Stomach (tissue), 9 donors: Measurements from ENCODE around the gene GRXCR1. TPM values are rescaled to one million over a fixed set of nuclear protein-coding genes. Genes with fewer than 3 reads are reported as not detected.

Experiments
- DNase-seq, 2 donors: peaks; one replicate each; pipeline versions ENCODE4 v3.0.0 to v3.0.0-alpha.2; 2013 to 2019
- H3K27ac ChIP-seq, 5 donors: fragments of 200-600 bp in 4 of 5; sonication (generic) in 4 of 5; one replicate each; pipeline ENCODE4 v1.5.1; 2013 to 2019; ENCODE audit warnings: mild to moderate bottlenecking in 1 of 5, moderate library complexity in 1 of 5
- H3K27me3 ChIP-seq, 3 donors: fragments of 200-600 bp; sonication (generic); one replicate each; pipeline ENCODE4 v1.5.1; 2017 to 2019; ENCODE audit warnings: mixed run types in 1 of 3
- H3K36me3 ChIP-seq, 4 donors: fragments of 200-600 bp; sonication (generic); 1 replicate in 3 of 4; 2 replicates in 1 of 4; pipeline ENCODE4 v1.5.1; 2016 to 2019
- H3K4me1 ChIP-seq, 4 donors: fragments of 200-600 bp; sonication (generic); one replicate each; pipeline ENCODE4 v1.5.1; 2016 to 2019
- H3K4me3 ChIP-seq, 4 donors: fragments of 200-600 bp; sonication (generic) in 3 of 4; one replicate each; pipeline ENCODE4 v1.5.1; 2016 to 2019; ENCODE audit warnings: mild to moderate bottlenecking in 1 of 4
- H3K9me3 ChIP-seq, 4 donors: fragments of 200-600 bp; sonication (generic); one replicate each; pipeline ENCODE4 v1.5.1; 2016 to 2019
- EP300 ChIP-seq: sonication (generic); formaldehyde crosslinking; IDR thresholded peaks from one replicate; pipeline ENCODE4 v1.6.1; 2017; ENCODE audit warnings: antibody characterized with exemption
- POLR2A ChIP-seq, 4 donors: fragments of 450-650 bp; IDR thresholded peaks; one replicate each; pipeline ENCODE4 v1.6.1; 2016; ENCODE audit warnings: antibody characterized with exemption in 4 of 4, control low read depth in 2 of 4, mild to moderate bottlenecking in 1 of 4, moderate library complexity in 1 of 4
- POLR2AphosphoS5 ChIP-seq, 3 donors: sonication (generic); formaldehyde crosslinking; IDR thresholded peaks; one replicate each; pipeline ENCODE4 v1.6.1; 2016; ENCODE audit warnings: antibody characterized with exemption in 3 of 3
- WGBS, 5 donors: extraction: QIAGEN DNeasy Blood & Tissue Kit in 3 of 5; methylation state at CpG; one replicate each; pipeline versions ENCODE4 v1.1.5 to v1.1.7; 2013 to 2018; 5-methylcytosine and 5-hydroxymethylcytosine counted together
- intact Hi-C: fragments of 100-400 bp; cut with DNase I; formaldehyde crosslinking; loops from one replicate; pipeline ENCODE4 v1.15.1; 2023; ENCODE audit warnings: low total_unique reads
- polyA plus RNA-seq, 3 donors: library from polyadenylated mRNA; stranded (reverse); fragments of 200-250 nt; gene quantifications; one replicate each; pipeline ENCODE4 v1.2.3, GENCODE V29; 2013
- total RNA-seq, 5 donors: library from RNA; depleted of rRNA; stranded (reverse); fragments of >200 nt; gene quantifications; one replicate each; pipeline versions ENCODE4 v1.1.0 to v1.2.3, GENCODE V29; 2014 to 2016
- TF ChIP-seq, protein P1 (sequence below), 7 experiments: fragments of 450-650 bp in 4 of 7; fragments of 200-600 bp in 3 of 7; sonication (generic) in 3 of 7; IDR thresholded peaks; one replicate each; pipeline ENCODE4 v1.5.1; 2016 to 2019; ENCODE audit warnings: antibody characterized with exemption in 7 of 7, control low read depth in 2 of 7, mild to moderate bottlenecking in 1 of 7
- donor health status: healthy with polysubstance abuse.
- donor health status: Bipolar disorder and iron deficiency.
- donor health status: healthy.

Gene GRXCR1
- total and polyA plus RNA-seq, 8 donors, result not detected

DNA sequence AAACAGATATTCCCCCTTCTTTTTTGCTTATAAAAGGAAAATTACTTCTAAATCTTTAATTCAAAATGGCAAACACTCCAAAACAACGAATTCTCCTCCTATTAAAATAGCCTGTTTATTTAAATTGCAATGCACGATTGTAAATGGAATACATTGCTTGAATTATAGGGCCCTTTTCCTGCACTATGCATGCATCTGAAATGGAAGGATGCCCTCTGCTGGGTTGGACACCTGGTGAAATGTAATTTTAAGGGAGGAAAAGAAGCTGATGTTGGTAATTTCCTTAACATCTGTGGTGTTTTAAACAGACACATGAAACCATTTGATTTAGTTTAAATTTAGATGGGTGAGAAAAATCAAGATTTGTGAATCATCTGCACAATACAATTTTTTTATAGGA is 72.8 kb downstream of the GRXCR1 start:
- Histone ChIP-seq H3K27me3 (no peaks in the 10 kb centered on the region), H3K9me3 (no peaks in the 10 kb centered on the region), H3K27ac (no peak overlapping the region), H3K4me1 (no peaks in the 10 kb centered on the region), H3K4me3 (no peak overlapping the region), H3K36me3 (no peaks in the 10 kb centered on the region)
- intact Hi-C loops, result no loop called here
- WGBS, 5 donors, result 14 to 29% (median 16%) methylated on average over 2 of the region's 2 CpGs
- TF ChIP-seq POLR2AphosphoS5 (IDR thresholded peaks at IDR 0.05), result no peak
- TF ChIP-seq EP300, result no peak
- no peak for TF ChIP-seq POLR2A (IDR thresholded peaks at IDR 0.05)
- TF ChIP-seq, protein P1, sequence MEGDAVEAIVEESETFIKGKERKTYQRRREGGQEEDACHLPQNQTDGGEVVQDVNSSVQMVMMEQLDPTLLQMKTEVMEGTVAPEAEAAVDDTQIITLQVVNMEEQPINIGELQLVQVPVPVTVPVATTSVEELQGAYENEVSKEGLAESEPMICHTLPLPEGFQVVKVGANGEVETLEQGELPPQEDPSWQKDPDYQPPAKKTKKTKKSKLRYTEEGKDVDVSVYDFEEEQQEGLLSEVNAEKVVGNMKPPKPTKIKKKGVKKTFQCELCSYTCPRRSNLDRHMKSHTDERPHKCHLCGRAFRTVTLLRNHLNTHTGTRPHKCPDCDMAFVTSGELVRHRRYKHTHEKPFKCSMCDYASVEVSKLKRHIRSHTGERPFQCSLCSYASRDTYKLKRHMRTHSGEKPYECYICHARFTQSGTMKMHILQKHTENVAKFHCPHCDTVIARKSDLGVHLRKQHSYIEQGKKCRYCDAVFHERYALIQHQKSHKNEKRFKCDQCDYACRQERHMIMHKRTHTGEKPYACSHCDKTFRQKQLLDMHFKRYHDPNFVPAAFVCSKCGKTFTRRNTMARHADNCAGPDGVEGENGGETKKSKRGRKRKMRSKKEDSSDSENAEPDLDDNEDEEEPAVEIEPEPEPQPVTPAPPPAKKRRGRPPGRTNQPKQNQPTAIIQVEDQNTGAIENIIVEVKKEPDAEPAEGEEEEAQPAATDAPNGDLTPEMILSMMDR (IDR thresholded peaks at IDR 0.05), result peak in 1 of 7 experiments; percentile 11
- peak in 1 of 2 donors; percentile 15 for DNase-seq

DNA sequence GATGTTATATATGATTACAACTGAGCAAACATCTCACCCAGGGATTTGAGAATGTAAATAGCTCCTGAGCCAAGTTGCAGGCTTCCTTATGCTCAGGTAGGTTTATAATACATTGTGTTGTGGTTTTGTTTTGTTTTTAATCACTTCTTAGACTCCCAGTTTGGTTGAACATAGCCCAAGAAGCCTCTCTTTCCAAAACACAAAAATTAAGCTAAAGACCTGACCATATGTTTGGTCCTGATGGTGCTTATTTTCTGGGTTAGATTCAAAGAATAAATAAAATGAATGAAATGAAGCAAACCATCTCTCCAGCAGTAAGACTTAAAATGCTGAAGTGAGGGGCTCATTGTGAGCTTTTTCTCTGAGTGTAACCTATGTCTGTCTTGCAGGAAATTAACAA is 93.5 kb downstream of the GRXCR1 start:
- peaks cover 0 to 21% (median 12%) of the 10 kb centered on the region in 4 donors for H3K9me3 ChIP-seq
- no peaks in the 10 kb centered on the region for H3K36me3 ChIP-seq
- intact Hi-C loops, result no loop called here

DNA sequence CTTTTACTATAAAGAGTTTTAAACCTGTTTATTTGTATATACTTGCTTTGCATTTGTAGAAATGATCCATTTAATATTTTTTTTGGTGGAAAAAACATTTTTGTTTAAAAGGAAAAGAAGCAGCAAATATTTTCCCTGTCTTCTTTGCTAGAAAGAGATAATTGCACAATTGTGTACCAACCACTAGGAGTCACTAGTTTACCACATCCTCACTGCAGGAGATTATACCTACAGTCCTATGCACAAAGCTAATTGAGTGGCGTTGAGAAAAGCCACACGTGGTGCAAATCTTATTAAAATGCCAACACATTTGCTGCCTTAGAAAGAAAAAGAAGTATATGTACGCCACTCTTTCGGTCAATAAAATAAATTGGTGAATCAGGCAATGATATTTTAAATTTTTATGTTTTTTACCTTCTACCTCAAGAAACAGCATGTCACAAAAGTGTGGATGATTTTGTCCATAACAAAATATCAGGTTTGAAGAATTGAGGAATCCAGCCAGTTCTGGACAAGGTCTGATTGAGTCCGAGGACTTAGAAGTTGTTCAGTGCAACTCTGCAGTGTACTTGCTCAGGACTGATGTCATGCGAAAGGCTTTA is 102.9 kb downstream of the GRXCR1 start:
- Histone ChIP-seq H3K27ac (no peak overlapping the region), H3K4me3 (no peak overlapping the region), H3K36me3 (no peaks in the 10 kb centered on the region), H3K27me3 (no peaks in the 10 kb centered on the region), H3K9me3 (peaks cover 0 to 6% (median 0%) of the 10 kb centered on the region in 4 donors), H3K4me1 (no peaks in the 10 kb centered on the region)
- intact Hi-C loops, result no loop called here
- DNase-seq, result peak in 1 of 2 donors; percentile 56
- 31 to 44% (median 41%) methylated on average over 6 of the region's 6 CpGs for WGBS, 5 donors
- TF ChIP-seq, protein P1 (IDR thresholded peaks at IDR 0.05), result peak in 5 of 7 experiments; percentile 30 to 57 (median 53)
- TF ChIP-seq POLR2A (IDR thresholded peaks at IDR 0.05), result no peak

More for the DNA sequence above, 93.5 kb downstream of the GRXCR1 start:
- Histone ChIP-seq H3K4me1 (no peaks in the 10 kb centered on the region), H3K27me3 (no peaks in the 10 kb centered on the region), H3K4me3 (no peak overlapping the region), H3K27ac (no peak overlapping the region)
- TF ChIP-seq, protein P1 (IDR thresholded peaks at IDR 0.05), result no peak
- TF ChIP-seq EP300 (no peak), POLR2A (IDR thresholded peaks at IDR 0.05) (no peak), POLR2AphosphoS5 (IDR thresholded peaks at IDR 0.05) (no peak)
- no peak for DNase-seq

DNA sequence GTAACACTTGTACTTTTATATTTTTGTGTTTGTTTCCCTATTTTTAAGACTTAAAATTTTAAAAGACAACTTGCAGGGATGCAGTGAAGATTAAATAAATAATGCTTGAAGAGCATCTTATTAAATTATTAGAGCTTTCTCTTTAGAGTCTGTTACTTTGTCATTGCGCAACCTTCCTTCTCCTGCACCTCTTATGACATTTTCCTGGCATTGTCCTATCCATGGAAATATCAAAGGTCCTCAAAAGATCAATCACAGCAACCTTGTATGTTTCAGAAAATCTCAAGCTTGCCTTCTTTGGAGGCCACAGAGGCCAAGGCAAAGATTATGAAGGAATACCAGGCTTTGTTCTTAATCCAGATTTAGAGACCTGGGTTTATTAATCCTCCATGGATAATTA is 116.3 kb downstream of the GRXCR1 start:
- intact Hi-C loops, result no loop called here
- peaks cover 6 to 31% (median 25%) of the 10 kb centered on the region in 4 donors for H3K9me3 ChIP-seq
- no peak overlapping the region for H3K4me3 ChIP-seq
- no peaks in the 10 kb centered on the region for H3K36me3 ChIP-seq
- WGBS, 5 donors, result 89 to 100% (median 94%) methylated on average over 1 of the region's 1 CpG
- no peaks in the 10 kb centered on the region for H3K4me1 ChIP-seq
- DNase-seq, result no peak
- no peak for TF ChIP-seq POLR2AphosphoS5 (IDR thresholded peaks at IDR 0.05)
- TF ChIP-seq, protein P1 (IDR thresholded peaks at IDR 0.05), result no peak
- TF ChIP-seq POLR2A (IDR thresholded peaks at IDR 0.05), result no peak
- no peak for TF ChIP-seq EP300
- H3K27ac ChIP-seq, result no peak overlapping the region
- H3K27me3 ChIP-seq, result no peaks in the 10 kb centered on the region
